OCI-LY7 (cell line): ENCODE data around the gene DOK1.

ENCODE experiments used
- EZH2phosphoT487 ChIP-seq: fragments of 200-600 bp; sonication (generic); IDR thresholded peaks from 2 replicates; pipeline ENCODE4 v1.6.1; 2018; ENCODE audit warnings: low read depth, borderline replicate concordance, mild to moderate bottlenecking, mixed run types, antibody characterized with exemption, low read length, moderate library complexity, mixed read lengths
- TF ChIP-seq, protein P1 (sequence below): fragments of 200-600 bp; sonication (generic); conservative IDR thresholded peaks from 2 replicates; pipeline ENCODE4 v1.5.1; 2014; ENCODE audit warnings: mild to moderate bottlenecking, antibody characterized with exemption, low read length, moderate library complexity, mixed read lengths

DNA sequence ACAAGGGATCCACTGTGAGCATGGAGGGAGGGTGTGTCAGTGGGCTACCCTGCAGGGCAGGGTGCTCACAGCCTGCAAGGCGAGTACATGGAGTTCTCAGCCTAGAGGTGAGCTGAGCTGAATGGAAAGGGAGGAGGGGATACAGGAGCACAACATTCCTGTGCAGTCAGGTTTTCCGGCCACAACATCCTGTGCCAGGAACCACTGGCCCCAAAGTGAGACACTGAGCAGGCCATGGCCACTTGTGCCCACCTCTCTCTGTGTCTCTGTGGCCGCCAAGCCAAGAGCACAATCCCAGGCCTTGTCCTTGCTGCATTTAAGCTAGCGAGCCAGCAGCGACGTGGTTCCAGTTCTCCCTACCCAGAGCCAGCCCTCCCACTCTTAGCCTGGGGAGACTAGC lies 6.1 kb downstream of the DOK1 start:
- TF ChIP-seq, protein P1, sequence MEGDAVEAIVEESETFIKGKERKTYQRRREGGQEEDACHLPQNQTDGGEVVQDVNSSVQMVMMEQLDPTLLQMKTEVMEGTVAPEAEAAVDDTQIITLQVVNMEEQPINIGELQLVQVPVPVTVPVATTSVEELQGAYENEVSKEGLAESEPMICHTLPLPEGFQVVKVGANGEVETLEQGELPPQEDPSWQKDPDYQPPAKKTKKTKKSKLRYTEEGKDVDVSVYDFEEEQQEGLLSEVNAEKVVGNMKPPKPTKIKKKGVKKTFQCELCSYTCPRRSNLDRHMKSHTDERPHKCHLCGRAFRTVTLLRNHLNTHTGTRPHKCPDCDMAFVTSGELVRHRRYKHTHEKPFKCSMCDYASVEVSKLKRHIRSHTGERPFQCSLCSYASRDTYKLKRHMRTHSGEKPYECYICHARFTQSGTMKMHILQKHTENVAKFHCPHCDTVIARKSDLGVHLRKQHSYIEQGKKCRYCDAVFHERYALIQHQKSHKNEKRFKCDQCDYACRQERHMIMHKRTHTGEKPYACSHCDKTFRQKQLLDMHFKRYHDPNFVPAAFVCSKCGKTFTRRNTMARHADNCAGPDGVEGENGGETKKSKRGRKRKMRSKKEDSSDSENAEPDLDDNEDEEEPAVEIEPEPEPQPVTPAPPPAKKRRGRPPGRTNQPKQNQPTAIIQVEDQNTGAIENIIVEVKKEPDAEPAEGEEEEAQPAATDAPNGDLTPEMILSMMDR: no peak
- TF ChIP-seq EZH2phosphoT487: no peak
